ENCODE data around the gene FXYD2.

DNA sequence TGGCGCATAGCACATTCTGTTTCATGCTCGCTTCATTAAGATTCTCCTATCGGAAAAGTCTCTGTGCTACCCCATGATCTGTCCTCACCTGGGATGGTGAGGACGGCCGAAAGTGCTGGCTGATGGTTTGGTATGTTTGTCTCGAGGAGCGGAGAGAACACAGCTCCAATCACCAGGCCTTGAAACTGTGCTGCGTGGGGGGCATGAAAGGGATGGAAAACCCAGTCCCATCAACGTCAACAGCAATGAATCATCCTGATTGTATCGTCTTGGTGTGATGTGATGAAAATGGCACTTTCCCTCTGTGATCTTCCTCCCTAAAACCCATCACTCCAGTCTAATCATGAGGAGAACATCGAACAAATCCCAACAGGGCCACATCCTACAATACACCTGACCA is 43.5 kb upstream of the FXYD2 start:
- TF ChIP-seq, protein P1, sequence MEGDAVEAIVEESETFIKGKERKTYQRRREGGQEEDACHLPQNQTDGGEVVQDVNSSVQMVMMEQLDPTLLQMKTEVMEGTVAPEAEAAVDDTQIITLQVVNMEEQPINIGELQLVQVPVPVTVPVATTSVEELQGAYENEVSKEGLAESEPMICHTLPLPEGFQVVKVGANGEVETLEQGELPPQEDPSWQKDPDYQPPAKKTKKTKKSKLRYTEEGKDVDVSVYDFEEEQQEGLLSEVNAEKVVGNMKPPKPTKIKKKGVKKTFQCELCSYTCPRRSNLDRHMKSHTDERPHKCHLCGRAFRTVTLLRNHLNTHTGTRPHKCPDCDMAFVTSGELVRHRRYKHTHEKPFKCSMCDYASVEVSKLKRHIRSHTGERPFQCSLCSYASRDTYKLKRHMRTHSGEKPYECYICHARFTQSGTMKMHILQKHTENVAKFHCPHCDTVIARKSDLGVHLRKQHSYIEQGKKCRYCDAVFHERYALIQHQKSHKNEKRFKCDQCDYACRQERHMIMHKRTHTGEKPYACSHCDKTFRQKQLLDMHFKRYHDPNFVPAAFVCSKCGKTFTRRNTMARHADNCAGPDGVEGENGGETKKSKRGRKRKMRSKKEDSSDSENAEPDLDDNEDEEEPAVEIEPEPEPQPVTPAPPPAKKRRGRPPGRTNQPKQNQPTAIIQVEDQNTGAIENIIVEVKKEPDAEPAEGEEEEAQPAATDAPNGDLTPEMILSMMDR (IDR thresholded peaks at IDR 0.05) = no peak
- TF ChIP-seq EP300 (IDR thresholded peaks at IDR 0.05) = no peak
